ENCODE measurements around the gene ATG2B. TPM values are rescaled to one million over a fixed set of nuclear protein-coding genes. Genes with fewer than 3 reads are reported as not detected.

Gene ATG2B
- total RNA-seq, 1 donor from 2014 or later, result 15.8 TPM

DNA sequence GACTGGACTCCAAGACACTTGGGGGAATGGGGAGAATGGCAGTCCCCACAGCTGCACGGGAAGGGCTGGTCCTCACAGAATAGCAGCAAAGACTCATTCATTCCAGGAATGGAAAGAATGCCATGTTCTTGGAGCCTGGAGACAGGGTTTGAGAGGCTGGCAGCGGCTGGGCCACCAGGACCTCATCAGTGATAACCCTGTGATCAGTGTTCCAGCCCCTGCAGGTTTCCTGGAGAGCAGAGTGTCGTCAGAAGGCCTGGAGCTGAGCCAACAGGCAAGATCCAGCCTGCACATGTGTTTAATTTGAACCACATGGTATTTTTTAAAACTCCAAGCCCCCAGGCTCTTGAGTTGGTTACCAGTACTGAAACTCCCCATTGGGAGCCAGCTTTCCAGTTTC lies 95.8 kb downstream of the ATG2B start:
- TF ChIP-seq, protein P1, sequence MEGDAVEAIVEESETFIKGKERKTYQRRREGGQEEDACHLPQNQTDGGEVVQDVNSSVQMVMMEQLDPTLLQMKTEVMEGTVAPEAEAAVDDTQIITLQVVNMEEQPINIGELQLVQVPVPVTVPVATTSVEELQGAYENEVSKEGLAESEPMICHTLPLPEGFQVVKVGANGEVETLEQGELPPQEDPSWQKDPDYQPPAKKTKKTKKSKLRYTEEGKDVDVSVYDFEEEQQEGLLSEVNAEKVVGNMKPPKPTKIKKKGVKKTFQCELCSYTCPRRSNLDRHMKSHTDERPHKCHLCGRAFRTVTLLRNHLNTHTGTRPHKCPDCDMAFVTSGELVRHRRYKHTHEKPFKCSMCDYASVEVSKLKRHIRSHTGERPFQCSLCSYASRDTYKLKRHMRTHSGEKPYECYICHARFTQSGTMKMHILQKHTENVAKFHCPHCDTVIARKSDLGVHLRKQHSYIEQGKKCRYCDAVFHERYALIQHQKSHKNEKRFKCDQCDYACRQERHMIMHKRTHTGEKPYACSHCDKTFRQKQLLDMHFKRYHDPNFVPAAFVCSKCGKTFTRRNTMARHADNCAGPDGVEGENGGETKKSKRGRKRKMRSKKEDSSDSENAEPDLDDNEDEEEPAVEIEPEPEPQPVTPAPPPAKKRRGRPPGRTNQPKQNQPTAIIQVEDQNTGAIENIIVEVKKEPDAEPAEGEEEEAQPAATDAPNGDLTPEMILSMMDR (IDR thresholded peaks at IDR 0.05), result no peak
- no peaks in the 10 kb centered on the region for H3K4me1 ChIP-seq
- no peak for DNase-seq (ENCODE audit: low spot score in 2 of 2)
- no peak overlapping the region for H3K27ac ChIP-seq
- H3K27me3 ChIP-seq, result no peaks in the 10 kb centered on the region
- no peak overlapping the region for H3K4me3 ChIP-seq
- H3K36me3 ChIP-seq, result no peaks in the 10 kb centered on the region
- intact Hi-C loops (cut with DNase I), result no loop called here
- H3K9me3 ChIP-seq, result no peaks in the 10 kb centered on the region

DNA sequence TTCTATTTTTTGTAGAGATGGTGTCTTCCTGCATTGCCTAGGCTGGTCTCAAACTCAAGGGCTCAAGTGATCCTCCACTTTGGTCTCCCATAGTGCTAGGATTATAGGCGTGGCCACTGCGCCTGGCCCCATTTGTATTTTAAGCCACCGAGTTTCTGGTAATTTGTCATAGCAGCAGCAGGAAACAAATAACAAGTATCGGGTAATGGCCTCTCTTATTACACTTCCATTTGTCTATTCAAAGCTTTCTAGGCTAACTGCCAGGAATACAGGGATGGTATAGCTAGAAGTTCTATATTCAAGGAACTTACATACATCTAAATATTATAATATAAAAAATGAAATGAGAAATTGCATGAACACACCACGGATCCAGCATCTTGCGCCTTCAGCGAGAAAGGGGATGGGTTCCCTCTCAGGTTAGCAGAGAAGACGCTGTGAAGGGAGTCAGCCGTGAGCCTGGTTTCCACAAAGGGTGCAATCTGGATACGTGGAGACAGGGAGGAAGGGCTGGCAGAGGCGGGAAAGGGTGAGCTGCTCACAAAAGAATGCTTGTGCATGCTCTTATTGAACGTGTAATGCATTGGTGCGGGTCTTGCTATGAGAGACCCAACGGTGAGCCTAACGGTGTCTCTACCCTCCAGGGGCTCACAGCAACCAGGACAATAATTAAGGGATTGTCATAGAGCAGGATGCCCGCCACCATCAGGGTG lies 97.6 kb downstream of the ATG2B start:
- TF ChIP-seq, protein P1 (IDR thresholded peaks at IDR 0.05), result no peak
- no peak overlapping the region for H3K4me3 ChIP-seq
- H3K27me3 ChIP-seq, result no peaks in the 10 kb centered on the region
- no peaks in the 10 kb centered on the region for H3K9me3 ChIP-seq
- no peaks in the 10 kb centered on the region for H3K4me1 ChIP-seq
- H3K36me3 ChIP-seq, result no peaks in the 10 kb centered on the region
- intact Hi-C loops (cut with DNase I), result no loop called here
- H3K27ac ChIP-seq, result no peak overlapping the region
- DNase-seq (ENCODE audit: low spot score in 2 of 2), result no peak

DNA sequence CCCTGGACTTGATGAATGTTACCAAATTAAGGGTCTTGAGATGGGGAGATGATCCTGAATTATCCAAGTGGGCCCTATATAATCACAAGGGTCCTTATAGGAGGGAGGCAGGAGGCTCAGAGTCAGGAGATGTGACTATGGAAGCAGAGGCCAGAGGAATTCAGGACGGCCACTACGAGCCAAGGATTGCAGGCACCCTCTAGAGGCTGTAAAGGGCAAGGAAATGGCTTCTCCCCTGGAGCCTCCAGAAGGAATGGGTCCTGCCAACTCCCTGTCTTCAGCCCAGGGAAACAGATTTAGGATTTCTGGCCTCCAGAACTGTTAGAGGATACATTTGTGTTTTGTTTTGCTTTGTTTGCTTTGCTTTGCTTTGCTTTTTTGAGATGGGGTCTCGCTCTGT lies 98.3 kb downstream of the ATG2B start:
- no peaks in the 10 kb centered on the region for H3K9me3 ChIP-seq
- no peak for DNase-seq (ENCODE audit: low spot score in 2 of 2)
- intact Hi-C loops (cut with DNase I), result no loop called here
- no peaks in the 10 kb centered on the region for H3K36me3 ChIP-seq
- TF ChIP-seq, protein P1 (IDR thresholded peaks at IDR 0.05), result no peak
- H3K4me1 ChIP-seq, result no peaks in the 10 kb centered on the region
- no peak overlapping the region for H3K27ac ChIP-seq
- H3K27me3 ChIP-seq, result no peaks in the 10 kb centered on the region
- H3K4me3 ChIP-seq, result no peak overlapping the region

- intact Hi-C loops (cut with DNase I), result no loop called here
- Histone ChIP-seq H3K36me3 (no peaks in the 10 kb centered on the region), H3K9me3 (peaks cover 0 to 5% of the 10 kb centered on the region in 2 donors), H3K4me3 (no peak overlapping the region), H3K27me3 (no peaks in the 10 kb centered on the region), H3K4me1 (no peaks in the 10 kb centered on the region), H3K27ac (no peak overlapping the region)
- TF ChIP-seq, protein P1 (IDR thresholded peaks at IDR 0.05), result no peak
- DNase-seq (ENCODE audit: low spot score in 2 of 2), result no peak
Measured at GRCh38 chr14:96264200-96264553, 99.0 kb downstream of the ATG2B start.

DNA sequence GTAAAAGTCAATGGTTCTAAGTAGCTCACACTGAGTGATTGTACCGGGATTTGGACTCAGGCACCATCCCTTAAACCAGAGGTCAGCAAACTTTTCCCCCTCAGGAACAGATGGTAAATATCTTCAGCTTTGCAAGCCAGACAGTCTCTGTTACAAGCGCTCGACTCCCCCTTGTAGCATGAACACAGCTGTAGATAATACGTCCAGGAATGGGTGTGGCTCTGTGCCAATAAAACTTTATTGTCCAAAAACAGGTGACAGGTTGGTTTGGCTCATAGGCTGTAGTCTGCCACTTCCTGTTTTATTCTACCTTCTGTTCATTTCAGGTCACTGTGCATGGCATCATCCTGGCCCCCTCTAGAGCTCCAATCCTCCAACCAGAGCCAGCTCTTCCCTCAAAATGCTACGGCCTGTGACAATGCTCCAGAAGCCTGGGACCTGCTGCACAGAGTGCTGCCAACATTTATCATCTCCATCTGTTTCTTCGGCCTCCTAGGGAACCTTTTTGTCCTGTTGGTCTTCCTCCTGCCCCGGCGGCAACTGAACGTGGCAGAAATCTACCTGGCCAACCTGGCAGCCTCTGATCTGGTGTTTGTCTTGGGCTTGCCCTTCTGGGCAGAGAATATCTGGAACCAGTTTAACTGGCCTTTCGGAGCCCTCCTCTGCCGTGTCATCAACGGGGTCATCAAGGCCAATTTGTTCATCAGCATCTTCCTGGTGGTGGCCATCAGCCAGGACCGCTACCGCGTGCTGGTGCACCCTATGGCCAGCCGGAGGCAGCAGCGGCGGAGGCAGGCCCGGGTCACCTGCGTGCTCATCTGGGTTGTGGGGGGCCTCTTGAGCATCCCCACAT lies 99.6 kb downstream of the ATG2B start:
- H3K27ac ChIP-seq, result no peak overlapping the region

More for the DNA sequence above, 99.6 kb downstream of the ATG2B start:
- intact Hi-C loops (cut with DNase I), result no loop called here
- no peaks in the 10 kb centered on the region for H3K27me3 ChIP-seq
- TF ChIP-seq, protein P1 (IDR thresholded peaks at IDR 0.05), result no peak
- H3K4me3 ChIP-seq, result no peak overlapping the region
- peaks cover 0 to 5% of the 10 kb centered on the region in 2 donors for H3K9me3 ChIP-seq
- no peaks in the 10 kb centered on the region for H3K36me3 ChIP-seq
- no peaks in the 10 kb centered on the region for H3K4me1 ChIP-seq
- DNase-seq (ENCODE audit: low spot score in 2 of 2), result no peak

Data from ascending aorta (tissue), 2 donors.